Brain microvascular endothelial cell (primary cell): Measurements from ENCODE around the gene DNTTIP2.

Experiments used
- DNase-seq: peaks from one replicate; pipeline ENCODE4 v3.0.0-alpha.2; 2020
- H3K27ac ChIP-seq: fragments of 250-450 bp; sonication (Bioruptor Pico); 2 replicates; pipeline ENCODE4 v1.5.1; 2020; ENCODE audit warnings: mild to moderate bottlenecking, moderate library complexity
- H3K27me3 ChIP-seq: fragments of 250-450 bp; sonication (Bioruptor Pico); replicated peaks from 2 replicates; pipeline ENCODE4 v1.5.1; 2020; ENCODE audit warnings: mild to moderate bottlenecking
- H3K36me3 ChIP-seq: fragments of 250-450 bp; sonication (Bioruptor Pico); replicated peaks from 2 replicates; pipeline ENCODE4 v1.5.1; 2020; ENCODE audit warnings: mild to moderate bottlenecking
- H3K4me3 ChIP-seq: 2 replicates; pipeline ENCODE4 v1.5.1; 2011; ENCODE audit warnings: low read depth, mild to moderate bottlenecking, control low read depth, low read length, moderate library complexity
- CTCF ChIP-seq: IDR thresholded peaks from 2 replicates; pipeline ENCODE4 v1.5.1; 2011; ENCODE audit warnings: low read depth, mild to moderate bottlenecking, moderate library complexity, low read length, control low read depth, inconsistent platforms; ENCODE audit errors: missing control alignments
- in situ Hi-C: cut with HindIII; loops from 2 replicates; pipeline ENCODE4 v1.10.0; 2017; ENCODE audit warnings: low sequenced_read_pairs, low pct_ligation_motif_present

DNTTIP2 gene

GRCh38 chr1:93905051-93905450, 26.0 kb upstream of the DNTTIP2 start:
- no peaks in the 10 kb centered on the region for H3K27me3 ChIP-seq
- no peak overlapping the region for H3K27ac ChIP-seq
- TF ChIP-seq CTCF: no peak
- peaks cover 6% of the 10 kb centered on the region for H3K36me3 ChIP-seq
- DNase-seq: peak; percentile 7
- in situ Hi-C loops: no loop called here
- no peak overlapping the region for H3K4me3 ChIP-seq

- no peak overlapping the region for H3K4me3 ChIP-seq
- H3K36me3 ChIP-seq: peaks cover 6% of the 10 kb centered on the region
- TF ChIP-seq CTCF: no peak
- H3K27ac ChIP-seq: no peak overlapping the region
- H3K27me3 ChIP-seq: no peaks in the 10 kb centered on the region
- in situ Hi-C loops: no loop called here
- no peak for DNase-seq
These were observed 25.2 kb upstream of the DNTTIP2 start for GRCh38 chr1:93904228-93904627.

GRCh38 chr1:93900723-93901504, 21.9 kb upstream of the DNTTIP2 start:
- in situ Hi-C loops: no loop called here
- no peaks in the 10 kb centered on the region for H3K27me3 ChIP-seq
- no peak overlapping the region for H3K4me3 ChIP-seq
- no peak for DNase-seq
- no peak for TF ChIP-seq CTCF
- H3K27ac ChIP-seq: no peak overlapping the region
- peaks cover 13% of the 10 kb centered on the region for H3K36me3 ChIP-seq

DNA sequence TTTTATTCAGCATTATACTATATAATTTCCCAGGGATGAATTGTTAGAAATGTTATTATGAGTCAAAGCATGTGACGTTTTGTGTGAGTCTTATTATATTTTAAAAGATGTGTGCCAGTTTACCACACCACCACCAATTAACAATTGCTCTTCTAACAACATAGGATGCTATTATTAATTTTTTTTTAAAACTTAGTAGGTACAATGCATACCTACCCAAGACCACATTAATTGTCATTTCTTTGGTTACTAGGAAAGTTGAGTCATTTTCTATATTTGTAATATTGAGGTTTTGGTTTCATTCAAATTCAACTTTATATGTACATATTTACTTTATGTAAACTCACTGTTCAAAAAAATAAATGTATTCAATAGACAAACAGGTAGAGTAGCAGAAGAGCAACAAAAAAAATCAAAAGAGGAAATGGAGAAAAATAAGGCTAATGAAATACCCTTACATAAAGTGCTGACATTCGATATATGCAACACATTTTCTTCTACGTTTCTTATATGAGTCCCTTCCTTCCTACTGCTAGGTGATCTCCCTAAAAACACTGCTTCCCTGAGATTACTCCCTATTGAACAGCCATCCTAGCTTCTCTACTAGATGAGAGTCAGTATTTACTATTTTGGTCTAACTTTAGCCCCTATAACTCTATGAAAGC, 20.7 kb upstream of the DNTTIP2 start:
- Histone ChIP-seq H3K27me3 (no peaks in the 10 kb centered on the region), H3K36me3 (peaks cover 15% of the 10 kb centered on the region), H3K4me3 (no peak overlapping the region), H3K27ac (no peak overlapping the region)
- TF ChIP-seq CTCF: no peak
- in situ Hi-C loops: no loop called here
- DNase-seq: no peak

- H3K27ac ChIP-seq: no peak overlapping the region
- in situ Hi-C loops: no loop called here
- peaks cover 17% of the 10 kb centered on the region for H3K36me3 ChIP-seq
- no peak for DNase-seq
- H3K27me3 ChIP-seq: no peaks in the 10 kb centered on the region
- no peak for TF ChIP-seq CTCF
- no peak overlapping the region for H3K4me3 ChIP-seq
These were observed 9.9 kb upstream of the DNTTIP2 start for GRCh38 chr1:93888900-93889299.

GRCh38 chr1:93882269-93882668, 3.3 kb upstream of the DNTTIP2 start:
- peaks cover 8% of the 10 kb centered on the region for H3K36me3 ChIP-seq
- in situ Hi-C loops: no loop called here
- no peak overlapping the region for H3K4me3 ChIP-seq
- DNase-seq: no peak
- no peak overlapping the region for H3K27ac ChIP-seq
- TF ChIP-seq CTCF: no peak
- no peaks in the 10 kb centered on the region for H3K27me3 ChIP-seq
